ENCODE data around the gene C7orf25. TPM values are rescaled to one million over a fixed set of nuclear protein-coding genes. Genes with fewer than 3 reads are reported as not detected.
"Not testable (repeated sequence)": the region's sequence is repeated elsewhere in the genome, so short reads cannot be mapped to it uniquely, and the experiment has no call there.

Gene C7orf25
- total RNA-seq, 1 donor from 2014 or later: 6.4 TPM

DNA sequence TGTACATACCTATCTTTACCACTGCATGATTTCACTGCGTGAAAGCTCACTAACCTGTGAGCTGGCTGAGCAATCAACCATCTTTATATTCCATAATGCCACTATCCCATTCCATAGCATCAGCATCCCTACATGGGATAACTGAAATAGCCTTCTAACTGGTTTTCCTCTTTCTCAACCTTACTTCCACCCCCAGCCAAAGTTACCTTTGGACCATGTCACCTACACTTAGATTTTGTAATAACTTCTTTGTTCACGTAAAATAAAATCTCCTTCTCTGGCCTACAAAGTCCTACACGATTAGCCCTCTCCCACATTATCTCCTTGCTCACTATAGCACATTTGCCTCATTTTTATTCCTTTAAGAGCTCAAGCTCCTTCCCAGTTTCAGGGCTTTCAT, 17.6 kb upstream of the C7orf25 start:
- DNase-seq: no peak

DNA sequence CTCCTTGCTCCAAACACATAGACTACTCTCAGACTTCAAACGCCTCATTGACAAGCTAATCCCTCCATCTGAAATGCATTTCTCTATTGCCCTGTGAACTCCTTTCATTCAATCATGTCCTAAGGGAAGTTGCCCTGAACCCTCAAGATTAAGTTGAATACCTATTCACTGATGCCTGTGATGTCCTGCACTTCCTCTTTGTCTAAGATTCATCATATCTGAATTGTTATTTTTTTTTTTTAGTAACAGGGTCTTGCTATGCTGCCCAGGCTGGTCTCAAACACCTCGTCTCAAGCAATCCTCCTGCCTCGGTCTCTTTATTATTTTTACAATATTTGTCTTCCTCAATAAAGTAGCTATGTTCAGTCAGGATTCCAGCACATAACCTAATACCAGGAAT, 16.9 kb upstream of the C7orf25 start:
- DNase-seq: no peak

DNA sequence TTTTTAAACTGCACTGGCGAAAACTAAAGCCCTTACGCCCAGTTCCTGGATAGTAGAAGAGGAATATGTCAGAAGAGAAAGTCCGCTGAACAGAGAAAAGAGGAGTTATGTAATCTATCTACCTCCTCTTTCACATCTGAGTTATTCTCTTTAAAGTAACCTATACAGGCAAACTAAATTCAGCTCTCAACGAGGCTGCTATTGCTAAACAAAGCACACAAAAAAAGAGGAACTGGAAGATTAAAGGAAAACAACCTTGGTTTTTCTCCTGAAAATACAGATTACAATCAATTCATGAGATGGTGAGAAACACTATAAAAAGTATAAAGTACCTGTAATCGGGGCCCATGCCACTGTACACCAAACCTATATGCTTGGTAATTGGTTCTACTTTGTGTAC, 14.3 kb upstream of the C7orf25 start:
- DNase-seq: no peak

DNA sequence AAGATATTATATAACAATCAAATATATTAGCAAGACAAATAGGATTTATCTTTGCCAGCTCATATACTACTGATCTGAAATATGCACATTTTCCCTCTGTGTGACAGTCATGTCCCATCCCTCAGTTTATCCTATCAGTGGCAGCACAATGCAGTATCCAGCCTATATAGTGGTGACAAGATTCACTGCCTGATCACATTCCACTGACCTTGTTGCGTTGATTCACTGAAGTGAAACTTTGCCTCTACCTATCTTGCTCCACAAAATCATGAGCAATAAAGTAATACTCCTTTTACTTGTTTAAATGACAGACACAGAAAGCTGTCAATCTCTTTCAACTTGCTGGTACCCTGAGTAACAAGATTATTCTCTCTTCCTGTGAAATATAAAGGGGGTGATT, 13.8 kb upstream of the C7orf25 start:
- DNase-seq: no peak

DNA sequence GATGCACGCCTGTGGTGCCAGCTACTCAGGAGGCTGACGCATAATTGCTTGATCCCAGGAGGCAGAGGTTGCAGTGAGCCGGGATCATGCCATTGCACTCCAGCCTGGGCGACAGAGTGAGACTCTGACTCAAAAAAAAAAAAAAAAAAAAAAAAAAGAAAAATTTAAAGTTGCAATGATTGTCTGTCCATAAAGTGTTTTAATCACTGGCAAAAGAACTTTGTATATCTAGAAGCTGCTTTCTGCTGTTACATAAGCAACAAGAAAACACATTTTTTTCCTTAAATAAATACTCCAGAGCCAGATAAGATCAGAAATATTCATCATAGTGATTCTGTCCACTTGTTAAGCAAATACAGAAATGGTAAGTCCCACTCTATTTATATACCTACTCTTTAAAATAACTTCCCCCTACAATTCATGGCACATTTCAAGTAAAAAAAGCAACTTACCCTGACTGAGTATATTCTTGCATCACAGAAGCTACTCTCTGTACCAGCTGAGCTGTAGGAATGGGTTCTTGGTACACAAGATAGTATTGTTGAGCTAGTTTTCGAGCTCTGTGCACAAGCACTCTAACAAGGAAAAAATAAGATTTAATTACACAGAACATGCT, 12.5 kb upstream of the C7orf25 start:
- no peak for DNase-seq

- DNase-seq: no peak
These were observed 10.3 kb upstream of the C7orf25 start for GRCh38 chr7:42922017-42922753.

- no peak for DNase-seq
These were observed 3.5 kb upstream of the C7orf25 start for GRCh38 chr7:42915356-42915755.

GRCh38 chr7:42914421-42915045, 2.7 kb upstream of the C7orf25 start:
- no peak for DNase-seq

DNA sequence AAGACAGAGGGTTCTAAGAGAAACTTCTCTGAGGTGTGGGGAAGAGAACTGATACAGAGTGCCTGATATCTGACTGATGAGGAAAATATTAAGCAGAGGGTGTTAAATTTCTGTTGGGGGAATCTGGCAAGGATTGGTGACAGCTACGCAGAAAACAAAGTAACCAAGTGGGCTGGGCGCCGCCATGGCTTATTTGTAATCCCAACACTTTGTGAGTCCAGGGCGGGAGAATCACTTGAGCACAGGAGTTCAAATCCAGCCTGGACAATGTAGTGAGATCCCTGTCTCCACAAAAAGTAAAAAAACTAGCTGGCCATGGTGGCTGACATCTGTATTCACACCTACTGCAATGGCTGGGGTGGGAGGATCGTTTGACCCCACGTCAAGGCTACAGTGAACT, 2.1 kb upstream of the C7orf25 start:
- DNase-seq: no peak

DNA sequence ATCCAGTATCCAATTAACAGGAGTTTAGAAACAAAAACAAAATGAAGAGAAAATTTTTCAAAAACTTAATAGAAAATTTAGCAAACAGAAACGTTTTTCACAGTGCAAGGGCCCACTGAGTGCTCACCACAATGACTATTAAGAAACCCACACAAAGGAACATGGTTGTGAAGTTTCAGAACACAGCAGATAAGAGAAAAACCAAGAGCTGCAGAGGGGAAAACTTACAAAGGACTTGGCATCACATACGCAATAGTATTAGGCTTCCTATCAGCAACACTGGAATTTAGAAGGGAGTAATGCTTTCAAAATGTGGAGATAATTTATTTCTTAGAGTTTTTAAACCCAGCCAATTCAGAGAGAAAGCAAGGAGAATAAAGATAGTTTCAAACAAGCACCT, 1.7 kb upstream of the C7orf25 start:
- no peak for DNase-seq

DNA sequence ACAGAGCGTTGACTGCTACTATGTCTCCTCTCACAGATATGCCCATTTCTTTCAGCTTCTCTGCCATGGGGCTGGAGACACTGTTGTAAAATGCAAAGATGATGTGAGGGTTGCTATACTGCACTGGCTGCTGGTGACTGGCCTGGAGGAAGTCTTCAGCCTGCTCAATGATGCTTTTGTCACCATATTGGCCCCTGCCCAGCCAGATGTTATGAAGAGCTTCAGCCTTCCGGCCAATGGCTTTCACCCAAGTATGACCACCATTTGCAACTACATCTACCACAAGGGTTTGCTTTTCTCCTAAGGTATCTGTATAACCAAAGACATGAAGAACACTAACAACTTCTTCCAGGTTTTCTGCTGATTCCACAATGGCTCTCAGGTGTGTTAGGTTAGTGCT, 1.6 kb downstream of the C7orf25 start:
- DNase-seq: no peak

GRCh38 chr7:42907316-42907715, 4.6 kb downstream of the C7orf25 start:
- no peak for DNase-seq

DNA sequence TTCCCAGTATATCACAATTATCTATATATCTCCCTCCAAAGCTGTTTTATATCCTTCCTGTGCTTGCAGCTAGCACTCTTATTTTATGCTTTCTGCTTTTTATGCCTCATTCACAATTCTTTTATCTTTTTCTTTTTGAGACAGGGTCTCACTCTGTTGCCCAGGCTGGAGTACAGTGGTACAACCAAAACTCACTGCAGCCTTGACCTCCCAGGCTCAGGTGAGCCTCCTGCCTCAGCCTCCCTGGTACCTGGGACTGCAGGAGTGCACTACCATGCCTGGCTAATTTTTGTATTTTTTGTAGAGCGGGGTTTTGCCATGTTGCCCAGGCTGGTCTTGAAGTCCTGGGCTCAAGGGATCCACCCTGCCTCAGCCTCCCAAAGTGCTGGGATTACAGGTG, 5.7 kb downstream of the C7orf25 start:
- DNase-seq: no peak

DNA sequence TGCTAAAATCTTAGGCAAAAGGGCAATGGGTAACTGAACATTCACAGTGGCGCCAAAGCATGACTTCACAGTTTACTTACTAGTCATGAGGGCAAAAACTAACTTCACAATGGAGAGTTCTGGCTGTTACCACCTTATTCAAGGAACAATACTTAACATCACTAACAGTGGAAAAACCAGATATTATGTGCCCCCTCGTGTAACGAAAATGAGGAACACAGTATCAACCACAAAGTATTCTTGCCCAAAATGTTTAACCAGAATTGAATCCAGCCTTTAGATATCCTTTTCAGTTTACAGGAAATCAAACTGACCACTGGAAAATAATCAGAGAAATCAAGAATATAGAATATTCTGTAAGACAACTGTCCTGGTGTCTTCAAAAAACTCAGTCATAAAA, 9.5 kb downstream of the C7orf25 start:
- no peak for DNase-seq

DNA sequence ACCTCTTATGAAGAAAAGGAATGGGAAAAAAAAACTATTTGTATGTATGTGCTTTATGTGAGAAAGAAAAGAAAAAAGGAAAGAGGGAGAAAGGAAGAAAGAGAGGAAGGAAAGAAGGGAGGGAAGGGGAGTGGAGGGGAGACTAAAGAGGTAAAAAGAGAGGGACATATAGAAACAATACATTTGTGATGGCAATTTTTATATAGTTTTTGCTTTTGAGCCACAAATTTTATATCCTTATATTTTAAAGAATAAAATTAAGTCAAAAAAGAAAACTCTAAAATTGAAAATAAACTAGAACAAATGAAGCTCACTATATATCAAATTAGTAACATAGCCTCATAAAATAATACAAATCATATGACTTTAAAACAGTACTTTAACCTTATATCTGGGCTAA, 11.0 kb downstream of the C7orf25 start:
- no peak for DNase-seq

DNA sequence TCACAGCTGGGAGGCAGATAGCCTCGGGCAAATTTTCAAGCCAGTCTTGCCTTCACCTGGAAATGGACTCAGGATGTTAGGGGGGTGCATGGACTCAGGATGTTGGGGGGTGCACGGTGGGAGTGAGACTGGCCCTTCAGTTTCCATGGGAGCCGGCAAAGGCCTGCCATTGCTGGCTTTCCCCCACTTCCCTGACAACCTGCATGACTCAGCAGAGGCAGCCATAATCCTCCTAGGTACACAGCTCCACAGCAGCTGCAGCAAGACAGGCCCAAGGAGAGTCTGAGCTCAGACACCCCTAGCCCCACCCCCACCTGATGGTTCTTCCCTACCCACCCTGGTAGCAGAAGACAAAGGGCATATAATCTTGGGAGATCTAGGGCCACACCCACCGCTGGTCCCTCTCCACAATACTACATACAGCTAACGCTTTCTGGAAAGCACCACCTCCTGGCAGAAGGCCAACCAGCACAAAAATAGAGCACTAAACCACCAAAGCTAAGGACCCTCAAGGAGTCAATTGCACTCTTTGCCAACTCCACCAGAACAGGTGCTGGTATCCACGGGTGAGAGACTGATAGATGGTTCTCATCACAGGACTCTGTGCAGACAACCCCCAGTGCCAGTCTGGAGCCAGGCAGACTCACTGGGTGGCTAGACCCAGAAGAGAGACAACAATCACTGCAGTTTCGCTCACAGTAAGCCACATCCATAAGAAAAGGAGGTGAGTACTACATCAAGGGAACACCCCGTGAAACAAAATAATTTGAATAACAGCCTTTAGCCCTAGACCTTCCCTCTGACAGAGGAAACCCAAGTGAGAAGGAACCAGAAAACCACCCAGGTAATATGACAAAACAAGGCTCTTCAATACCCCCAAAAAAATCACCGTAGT, 18.3 kb downstream of the C7orf25 start:
- DNase-seq: peak; percentile 45

GRCh38 chr7:42886893-42887505, 24.9 kb downstream of the C7orf25 start:
- no peak for DNase-seq

DNA sequence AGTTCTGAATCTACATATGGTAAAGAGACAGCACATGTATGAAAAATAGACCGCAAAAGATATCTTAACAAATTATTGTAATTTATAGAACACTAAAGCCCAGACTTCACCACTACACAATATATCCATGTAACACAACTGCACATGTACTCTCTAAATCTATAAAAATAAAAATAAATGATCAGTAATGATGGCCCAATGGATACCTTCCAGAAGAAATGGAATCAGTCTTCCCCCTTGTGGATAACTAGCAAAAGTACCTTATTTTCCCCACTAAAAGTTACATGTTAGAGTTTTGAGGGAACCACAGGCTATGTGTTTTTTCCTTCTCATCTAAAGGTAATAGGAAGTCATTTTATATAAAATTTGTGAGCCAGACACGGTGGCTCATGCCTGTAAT, 25.7 kb downstream of the C7orf25 start:
- no peak for DNase-seq

GRCh38 chr7:42885183-42885582, 26.7 kb downstream of the C7orf25 start:
- DNase-seq: not testable (repeated sequence)

DNA sequence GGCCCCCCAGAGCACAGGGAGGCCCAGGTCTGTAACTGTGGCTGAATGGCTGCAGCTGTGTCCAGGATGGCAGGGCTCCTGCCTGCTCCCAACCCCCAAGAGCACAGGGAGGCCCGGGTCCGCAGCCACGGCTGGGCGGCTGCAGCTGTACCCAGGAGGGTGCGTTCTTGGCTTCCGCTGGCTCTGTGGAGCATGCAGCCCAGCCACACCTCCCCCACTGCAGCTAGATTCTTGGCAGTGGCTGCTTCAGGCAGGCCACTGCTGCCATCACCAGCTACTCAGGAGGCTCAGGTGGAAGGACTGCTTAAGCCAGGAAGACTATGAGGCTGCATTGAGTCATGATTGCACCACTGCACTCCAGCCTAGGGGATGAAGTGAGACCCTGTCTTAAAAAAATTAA, 27.9 kb downstream of the C7orf25 start:
- no peak for DNase-seq

DNA sequence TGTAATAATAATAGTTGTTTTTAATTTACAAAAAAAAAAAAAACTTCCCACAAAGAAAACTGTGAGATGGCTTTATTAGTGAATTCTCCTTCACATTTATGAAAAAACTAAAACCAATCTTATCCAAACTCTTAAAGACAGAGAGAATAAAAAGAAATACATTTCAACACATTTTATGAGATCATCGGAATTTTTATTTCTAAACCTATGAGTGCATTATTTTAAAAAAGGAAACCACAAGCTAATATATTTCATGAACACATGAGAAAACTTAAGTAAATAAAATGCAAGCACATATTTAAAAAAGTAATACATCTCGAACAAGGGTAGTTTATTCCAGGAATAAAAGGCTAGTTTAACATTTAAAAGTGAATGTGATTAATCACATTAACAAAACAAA, 31.5 kb downstream of the C7orf25 start:
- no peak for DNase-seq

- no peak for DNase-seq
These were observed 33.6 kb downstream of the C7orf25 start for GRCh38 chr7:42878303-42878702.

Data from tongue (tissue), 2 donors.